A204.1 (cell line): ENCODE results near the gene PRICKLE1.

Source experiments
- FAIRE-seq: peaks from 2 replicates; lab custom pipeline; 2012; peaks lifted over from hg19 to GRCh38; lab: Jason Lieb, UNC

PRICKLE1 gene

DNA sequence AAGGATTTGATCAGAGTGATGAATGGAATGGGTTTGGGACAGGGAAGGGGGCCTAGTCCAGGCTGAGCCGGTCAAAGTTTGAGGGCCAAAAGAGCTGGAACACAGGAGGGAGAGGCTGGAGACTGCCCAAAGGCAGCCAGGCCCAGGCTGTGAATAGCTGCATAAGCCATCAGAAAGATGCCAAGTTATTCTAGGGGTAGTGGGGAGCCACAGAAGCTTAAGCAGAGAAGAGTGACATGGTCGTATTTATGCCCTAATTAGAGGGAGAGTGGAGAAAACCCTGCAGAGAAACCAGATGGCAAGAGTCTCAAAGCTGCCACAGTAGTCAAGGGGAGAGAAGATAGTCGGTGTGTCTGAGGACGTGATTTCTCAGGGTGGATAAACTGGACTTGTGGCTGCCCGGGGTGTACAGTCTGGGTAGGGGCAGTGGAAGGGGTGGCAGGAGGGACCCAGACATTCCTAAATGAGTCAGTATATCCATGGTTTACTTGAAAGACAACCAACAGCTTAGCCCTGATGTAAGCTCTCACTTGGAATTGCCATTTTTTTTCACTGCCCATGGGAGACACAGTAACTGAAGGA, 99.2 kb downstream of the PRICKLE1 start:
- no peak for FAIRE-seq

DNA sequence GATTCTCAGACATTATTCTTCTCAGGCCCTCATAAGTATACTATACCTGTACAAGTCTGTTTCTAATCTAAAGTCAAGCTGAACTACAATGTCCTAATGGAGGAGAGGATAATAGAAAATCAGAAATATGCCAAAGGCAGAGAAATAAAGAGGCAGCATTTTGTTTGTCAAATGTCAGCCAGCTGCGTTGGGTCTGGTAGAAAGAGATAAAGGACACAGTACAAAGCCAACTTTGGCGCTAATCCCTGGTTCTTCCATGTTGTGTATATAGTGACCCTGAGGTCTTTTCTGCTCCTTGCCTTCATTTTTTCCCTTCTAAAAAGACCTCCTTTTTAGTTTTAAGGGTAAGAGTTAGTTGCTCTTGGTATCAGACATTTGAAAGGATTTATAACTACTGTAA, 103.1 kb downstream of the PRICKLE1 start:
- FAIRE-seq = no peak

DNA sequence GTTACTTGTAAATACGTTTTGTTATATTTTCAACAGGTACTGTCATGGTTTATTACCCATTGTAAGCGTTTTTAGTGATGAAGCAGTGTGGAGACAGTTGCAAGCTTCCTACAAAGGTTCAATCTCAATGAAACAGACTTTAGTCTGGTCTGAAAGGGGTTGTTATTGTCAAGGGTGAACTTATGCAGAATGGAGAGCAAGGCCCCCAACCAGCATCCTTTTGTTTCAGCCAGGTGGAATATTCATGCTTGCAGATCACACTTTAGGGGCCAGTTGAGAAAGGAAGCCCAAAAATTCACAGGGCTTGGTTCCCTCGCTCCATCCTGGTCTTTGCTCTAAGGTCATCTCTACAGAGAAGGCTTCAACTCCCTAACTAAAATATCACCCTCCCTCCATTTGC, 103.7 kb downstream of the PRICKLE1 start:
- FAIRE-seq = no peak

DNA sequence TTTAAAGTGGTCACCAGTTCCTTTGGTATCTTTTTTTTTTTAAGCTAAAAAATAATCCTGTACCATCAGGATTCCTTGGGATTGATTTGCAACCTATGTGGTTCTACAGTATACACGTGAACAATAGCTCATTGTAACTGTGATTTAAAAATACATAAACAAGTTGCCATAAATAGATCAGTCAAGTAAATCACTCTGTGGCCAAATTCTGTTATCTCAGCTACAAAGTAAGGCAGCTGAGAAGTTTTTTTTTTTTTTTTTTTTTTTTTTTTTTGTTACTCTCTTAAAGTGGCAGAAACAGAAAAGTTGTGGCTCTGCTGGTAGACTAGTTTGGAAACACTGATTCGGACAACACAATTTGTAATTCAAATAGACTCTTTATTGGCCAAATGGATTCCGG, 104.5 kb downstream of the PRICKLE1 start:
- no peak for FAIRE-seq

DNA sequence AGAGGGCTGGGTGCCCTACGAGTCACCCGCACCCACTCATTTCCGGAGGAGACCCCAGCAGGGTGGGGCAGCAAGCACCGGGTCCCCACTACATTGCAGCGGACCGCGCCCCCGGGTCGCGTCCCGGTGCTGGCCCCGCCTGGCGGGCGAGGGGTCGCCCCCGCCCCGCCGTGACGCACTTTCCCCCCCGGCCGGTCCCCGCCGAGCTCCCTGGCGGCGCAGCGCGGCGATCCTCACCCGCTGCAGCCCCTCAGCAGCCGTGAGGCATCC, 106.1 kb downstream of the PRICKLE1 start:
- no peak for FAIRE-seq

DNA sequence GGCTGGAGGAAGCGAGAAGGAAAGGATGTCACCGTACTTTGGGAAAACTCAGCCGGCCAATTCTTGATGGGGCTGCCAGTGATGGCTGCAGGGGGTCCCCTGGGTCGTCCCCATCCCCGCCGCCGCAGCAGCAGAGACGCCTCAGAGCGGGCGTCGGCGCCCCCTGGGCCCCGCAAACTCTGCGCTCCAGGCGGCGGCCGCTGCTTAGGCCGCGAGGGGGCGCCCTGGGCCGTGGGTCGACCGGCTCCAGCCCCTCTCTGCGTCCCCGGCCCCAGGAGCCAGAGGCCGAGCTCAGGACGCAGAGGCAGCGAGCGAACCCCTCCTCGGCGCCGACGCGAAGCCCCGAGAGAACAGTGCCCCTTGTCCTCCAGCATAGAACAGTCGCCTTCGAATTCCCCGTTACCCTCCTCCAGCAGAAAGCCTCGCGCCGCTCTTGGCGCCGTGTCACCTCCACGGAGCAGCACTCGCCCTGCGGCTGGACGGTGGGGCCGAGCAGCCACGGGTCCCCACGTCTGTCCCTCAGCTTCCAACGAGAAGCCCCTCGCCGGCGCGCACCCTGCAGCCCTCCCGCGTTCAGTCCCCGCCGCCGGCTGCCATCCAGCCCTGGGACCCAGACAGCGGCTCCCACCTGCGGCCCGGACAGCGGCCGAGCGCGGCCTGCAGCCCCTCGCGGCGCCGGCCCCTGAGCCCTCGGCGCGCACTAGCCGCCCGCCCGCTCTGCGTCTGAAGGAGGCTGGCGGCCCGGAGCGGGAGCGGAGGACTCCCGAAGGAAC, 106.6 kb downstream of the PRICKLE1 start:
- FAIRE-seq = no peak

DNA sequence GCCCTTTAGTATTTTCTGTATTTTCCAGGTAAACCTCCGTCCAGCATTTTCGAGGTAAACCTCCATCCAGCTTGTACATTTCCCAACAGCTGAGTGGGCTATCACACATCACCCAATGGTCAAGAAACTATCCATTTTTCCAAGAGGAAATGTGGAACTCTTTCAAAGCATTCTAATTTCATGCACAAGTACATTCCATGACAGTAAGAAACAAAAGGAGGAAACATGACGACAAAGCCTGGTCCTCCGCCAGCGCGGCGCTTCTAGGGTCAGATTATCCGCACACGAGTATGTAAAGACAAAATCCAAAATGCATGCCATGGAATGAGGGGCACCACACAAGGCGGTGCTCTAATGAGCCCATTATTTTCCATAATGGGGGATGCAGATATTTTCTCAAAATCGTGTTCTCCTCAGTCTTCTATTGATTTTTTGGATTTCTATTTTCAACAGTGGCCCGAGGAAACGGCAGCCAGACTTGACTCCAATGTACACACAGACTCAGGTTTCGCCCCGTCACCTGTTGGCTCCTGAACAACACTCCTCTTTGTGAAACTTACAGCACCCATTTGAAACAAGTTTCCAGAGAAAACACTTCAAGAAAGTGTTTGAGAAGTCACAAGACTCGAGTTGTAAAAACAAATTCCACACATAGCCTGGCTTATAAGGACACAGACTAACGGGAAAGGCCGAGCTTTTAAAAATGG, 107.4 kb downstream of the PRICKLE1 start:
- no peak for FAIRE-seq

DNA sequence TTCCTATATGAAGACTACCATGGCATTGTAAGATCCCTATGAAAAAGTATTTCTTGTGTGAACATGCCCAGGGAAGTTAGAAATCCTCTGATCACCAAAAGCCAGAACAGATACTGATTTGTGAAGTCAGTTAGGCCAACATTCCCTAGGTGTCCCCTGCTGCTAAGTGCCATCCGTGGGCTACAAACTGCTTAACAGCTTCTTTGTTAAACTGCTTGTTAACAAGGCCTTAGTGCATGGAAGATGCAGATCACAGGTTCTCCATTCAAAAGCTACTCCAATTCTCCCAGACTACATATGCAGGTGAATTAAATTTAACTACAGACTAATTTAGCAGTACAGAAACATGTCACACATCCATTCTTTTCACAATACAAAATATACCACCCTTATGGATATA, 108.2 kb downstream of the PRICKLE1 start:
- FAIRE-seq = no peak

DNA sequence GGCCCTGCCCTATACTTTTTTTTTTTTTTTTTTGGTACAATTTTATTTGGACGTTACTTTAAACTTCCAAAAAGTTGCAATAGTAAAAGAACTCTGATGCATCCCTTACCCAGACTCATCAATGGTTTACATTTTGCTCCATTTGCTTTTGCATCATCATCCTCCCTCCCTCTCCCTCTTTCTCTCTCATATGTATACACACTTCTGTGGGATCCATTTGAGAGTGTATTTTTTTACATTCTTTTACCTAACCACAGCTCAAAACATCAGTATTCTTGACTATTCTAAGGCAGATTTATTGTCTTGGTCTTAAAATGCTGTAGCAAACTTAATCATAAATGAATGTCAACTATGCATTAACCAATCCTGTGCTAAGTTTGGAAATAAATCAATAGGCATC, 111.6 kb downstream of the PRICKLE1 start:
- no peak for FAIRE-seq

DNA sequence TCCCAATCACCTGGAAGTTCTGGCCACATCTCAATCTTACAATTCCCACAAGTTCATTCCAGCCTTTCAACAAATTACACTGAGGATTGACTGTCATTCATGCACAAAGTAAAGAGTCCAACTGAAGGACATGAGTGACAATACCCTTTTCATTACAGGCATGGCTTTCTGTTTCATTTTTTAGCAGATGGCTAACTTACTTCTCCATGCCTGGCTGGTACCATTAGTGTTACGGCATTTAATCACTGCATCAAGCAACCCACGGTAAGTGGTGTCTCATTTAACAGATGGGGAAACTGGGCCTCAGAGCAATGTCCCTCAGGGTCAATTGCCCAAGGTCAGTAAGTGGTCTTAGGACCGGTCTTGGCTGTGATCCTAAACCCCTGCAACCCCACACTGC, 114.4 kb downstream of the PRICKLE1 start:
- no peak for FAIRE-seq

DNA sequence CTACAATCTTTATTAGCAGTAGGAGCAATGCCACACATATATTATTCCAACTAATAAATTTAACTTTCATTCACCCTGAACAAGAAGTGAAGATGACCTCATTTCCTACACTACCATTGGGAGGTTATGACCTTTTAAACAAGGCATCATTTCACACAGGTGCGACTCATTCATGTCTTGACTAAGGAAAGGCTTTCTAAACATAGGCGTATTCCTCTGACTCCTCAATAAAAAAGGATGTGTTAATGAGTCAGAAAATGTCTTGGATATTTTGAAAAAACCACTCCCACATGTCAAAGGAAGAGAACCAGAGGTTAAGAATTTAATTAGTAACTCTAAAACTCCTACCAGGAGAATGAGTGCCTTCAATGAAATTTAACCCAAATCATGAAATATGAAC, 115.2 kb downstream of the PRICKLE1 start:
- FAIRE-seq = no peak

DNA sequence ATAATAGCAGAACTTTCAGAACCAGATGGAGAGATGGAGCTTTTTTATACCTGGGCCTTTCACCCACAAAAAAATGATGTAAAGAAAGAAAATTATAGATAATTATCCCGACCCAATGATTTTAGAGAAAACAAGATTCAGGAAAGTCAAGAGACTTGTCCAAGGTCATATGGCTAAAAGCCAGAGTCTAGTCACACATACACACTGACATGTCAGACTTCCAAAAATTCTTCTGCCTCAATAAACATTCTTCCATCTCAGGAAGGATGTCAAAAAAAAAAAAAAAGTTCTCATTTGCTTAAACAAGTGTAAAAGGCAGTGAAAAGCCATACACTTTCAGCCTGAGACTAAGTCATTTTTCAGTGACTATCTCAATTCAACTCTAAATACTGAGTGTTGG, 116.0 kb downstream of the PRICKLE1 start:
- no peak for FAIRE-seq

DNA sequence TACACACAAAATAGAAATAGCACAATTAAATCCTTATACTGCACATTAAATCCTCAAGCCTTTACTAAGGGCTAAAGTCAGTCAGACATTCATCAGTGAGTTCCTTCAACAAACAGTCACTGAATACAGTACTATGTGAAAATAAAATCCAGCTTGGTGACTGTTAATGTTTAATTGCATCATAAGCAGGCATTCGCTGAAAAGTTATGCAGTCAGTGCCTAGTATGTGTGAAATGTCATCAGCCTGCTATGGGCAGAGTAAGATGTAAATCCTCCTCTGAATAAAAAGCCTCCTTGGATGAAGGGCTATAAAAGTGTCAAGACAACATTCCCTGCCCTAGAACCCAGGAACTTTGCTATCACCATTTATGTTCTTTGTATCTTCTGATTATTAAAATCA, 116.4 kb downstream of the PRICKLE1 start:
- FAIRE-seq = no peak

DNA sequence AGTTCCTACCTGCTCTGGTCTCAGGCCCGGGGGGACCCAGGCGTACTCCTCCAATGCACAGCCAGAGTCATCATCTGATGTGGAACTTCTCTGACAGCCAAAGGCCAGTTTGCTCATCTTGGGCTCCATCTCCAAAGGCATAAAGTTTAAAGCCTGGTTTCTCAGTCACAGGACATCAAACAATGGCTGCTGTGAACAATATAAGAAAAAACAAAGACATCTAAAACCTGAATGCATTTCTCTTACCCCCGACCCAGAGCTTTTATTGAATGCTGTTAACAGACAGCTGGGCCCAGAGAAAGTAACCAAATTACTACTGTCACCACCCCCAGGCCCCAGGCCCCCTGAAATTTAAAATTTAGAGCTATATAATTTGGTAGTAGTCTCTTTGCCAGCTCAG, 117.2 kb downstream of the PRICKLE1 start:
- no peak for FAIRE-seq

DNA sequence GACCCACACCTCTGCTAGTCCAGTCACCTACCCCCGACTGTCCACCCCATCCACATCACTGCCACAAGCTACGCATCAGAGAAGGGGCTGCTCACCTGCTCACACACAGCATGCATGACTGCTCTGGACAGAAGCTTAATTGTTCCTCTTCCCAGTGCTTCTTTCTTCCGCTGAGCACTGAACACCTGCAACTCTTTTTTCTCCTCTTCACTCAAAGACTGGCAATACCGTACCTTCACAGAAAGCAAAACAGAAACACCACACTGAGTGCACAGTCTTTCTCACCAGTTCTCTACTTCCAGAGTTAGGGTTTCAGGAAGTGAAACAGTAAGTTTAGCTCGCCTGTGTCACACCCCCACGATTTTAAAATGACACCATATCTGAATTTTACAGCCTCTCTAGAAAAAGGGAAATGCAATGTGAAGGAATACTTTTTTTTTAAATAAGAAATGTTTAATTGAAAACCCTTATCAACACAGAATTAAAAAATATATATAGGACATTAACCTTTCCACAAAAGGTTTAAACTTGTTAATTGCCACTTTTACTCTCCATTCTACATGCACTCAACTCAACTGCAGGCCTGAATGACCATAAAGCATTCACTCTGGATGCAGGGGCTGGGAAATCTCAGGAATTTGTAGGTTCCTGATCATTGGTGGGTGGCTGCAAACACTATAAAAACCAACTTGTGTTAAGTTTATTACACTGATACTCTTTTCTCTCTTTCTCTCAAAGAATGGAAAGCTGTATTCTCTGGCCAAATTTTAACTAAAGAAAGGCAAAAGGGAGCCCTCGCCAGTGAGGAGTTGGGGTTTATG, 120.0 kb downstream of the PRICKLE1 start:
- no peak for FAIRE-seq

DNA sequence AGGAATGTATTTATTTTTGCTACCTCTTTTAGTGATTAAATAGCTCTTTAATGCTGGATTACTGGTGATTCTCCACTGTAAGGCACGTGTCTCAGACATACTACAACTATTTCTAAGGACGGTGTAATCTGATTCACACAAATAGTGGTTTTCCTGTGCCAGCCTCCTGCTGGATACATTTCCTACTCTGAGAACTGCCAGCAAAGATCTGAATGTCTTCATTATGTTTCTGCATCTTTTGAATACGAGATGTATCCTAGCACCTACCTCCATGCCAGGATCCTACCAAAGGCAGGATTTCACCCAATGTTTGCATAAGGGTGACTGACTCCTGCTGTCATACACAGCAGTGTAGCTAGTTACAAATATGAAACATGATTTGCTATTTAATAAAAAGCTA, 120.6 kb downstream of the PRICKLE1 start:
- no peak for FAIRE-seq

DNA sequence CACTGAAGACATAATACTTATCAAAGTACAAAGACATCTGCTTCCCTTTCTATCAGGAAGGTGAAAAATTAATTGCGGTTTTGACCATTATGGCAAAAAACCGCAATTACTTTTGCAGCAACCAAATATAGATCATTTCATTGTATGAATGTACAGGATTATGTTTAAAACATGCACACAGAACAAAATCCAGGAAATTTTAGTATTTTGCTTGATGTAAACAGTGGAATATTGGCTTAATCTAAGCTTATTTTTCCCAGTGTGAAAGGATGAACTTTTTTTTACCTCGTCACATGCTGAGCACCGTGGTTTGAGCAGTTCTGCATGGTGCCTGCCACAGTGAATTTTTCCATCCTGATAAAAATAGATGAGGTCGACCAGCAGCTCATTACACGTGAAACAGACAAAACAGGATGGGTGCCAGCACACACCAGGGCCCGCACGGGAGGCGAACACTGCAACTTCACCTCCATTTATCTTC, 121.2 kb downstream of the PRICKLE1 start:
- no peak for FAIRE-seq

DNA sequence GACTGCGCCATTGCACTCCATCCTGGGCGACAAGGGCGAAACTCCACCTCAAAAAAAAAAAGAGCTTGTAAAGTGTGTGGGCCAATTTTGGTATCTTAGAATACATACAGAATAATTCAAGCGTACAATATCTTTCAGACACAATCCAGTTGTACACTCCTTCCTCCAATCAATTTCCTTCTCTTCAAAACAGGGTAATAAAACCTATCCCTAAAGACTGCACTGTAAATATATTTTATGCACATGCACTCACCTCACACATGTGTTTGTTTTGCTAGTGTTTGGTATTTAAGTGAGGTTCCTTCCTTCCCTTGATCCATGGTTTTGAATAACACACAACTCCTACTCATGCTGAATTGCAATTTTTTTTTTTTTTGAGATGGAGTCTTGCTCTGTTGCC, 125.9 kb downstream of the PRICKLE1 start:
- FAIRE-seq = no peak

DNA sequence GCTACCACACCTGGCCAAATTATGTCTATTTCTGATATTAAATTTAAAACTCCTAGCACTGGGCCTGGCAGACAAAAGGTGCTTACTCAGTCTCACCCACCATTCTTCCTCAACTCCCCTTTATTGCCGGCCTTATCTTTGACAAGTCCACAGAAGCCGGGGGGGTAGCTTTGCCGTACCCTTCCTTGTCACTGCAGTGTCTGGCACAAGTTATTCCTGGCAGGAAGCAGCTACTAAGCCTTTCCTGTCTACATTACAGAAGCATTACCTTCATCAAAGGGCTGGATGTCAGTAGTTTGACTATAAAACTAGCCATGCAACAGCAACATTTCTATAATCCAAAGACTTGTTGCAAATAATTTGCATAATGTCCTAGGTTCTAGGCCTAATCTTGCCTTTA, 127.1 kb downstream of the PRICKLE1 start:
- no peak for FAIRE-seq

DNA sequence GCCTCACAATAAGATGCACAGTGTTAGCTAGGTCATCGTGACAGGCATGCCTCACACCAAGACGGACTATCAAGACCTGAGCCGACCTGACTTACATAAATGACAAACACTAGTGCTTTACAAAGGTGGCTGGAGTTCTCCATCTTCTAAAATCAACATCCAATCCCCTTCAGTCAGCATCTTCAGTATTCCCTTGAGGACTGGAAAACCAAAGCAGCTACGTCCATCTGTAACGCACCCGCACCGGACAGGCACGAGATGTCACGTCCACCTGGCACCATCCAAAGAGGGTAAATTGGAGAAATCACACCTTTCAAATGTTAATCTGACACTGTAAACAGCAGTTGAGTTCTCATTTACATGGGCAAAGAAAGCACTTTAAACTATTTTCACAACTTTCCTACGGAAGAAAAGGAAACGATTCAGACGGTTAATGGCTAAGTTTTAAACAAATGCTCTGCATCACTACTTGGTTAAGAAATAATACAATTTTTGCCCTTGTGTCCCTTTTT, 130.2 kb downstream of the PRICKLE1 start:
- FAIRE-seq = no peak

DNA sequence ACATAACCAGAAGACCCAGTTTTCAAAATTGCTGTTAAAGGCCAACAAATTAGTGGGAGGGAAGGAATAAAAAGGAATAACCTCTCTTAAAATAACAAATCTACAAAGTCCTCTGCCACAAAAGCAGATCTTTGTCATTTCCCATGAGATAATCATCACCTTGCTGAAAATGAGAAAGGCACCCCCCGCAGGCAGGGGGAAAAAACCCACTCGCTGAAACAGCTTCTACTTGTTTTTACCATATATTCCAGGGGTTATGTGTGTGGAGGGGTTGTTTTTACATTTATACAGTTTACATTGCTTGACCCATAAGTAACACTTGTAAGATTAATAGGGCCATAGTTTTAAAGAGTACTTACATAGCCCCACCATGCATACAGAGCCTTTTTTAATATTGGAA, 131.0 kb downstream of the PRICKLE1 start:
- no peak for FAIRE-seq

DNA sequence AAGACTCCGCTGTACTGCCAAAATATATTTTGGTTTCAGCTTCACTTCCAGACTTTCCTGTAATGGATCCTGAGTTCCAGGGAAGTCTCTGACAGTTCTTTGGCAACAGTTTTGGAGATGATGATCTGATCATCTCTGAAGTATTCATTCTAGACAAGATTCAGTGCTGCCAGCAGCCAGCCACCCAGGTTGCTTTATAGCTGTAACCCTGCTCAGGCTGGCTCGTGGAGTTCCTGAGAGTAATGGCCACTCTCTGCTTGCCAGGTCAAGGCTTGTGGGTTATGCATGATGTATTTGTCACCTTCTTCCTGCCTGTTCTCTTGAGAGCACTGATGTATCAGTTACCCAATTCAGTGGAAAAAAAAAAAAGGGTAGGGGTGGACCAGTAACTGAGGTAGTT, 139.3 kb downstream of the PRICKLE1 start:
- no peak for FAIRE-seq

DNA sequence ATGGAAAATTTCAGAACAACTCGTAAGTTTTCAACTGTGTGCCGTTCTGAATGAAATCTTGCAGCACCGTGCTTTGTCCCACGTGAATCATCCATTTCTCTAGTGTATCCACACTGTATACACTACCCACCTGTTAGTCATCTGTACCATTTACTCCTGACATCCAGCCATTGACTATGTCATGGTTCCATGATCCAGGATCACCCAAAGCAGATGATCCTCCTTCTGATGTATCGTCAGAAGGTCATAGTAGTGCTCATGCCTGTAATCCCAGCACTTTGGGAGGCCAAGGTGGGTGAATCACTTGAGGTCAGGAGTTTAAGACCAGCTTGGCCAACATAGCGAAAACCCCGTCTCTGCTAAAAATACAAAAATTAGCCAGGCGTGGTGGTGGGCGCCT, 140.7 kb downstream of the PRICKLE1 start:
- FAIRE-seq = no peak
